ENCODE measurements around the gene DNAH7. TPM values are rescaled to one million over a fixed set of nuclear protein-coding genes. Genes with fewer than 3 reads are reported as not detected.

The DNAH7 gene
- total and polyA plus RNA-seq, 2 donors (not counting 3 experiments of a cell fraction or from before 2014, with no cell fraction given): 0.15 to 0.24 TPM

DNA sequence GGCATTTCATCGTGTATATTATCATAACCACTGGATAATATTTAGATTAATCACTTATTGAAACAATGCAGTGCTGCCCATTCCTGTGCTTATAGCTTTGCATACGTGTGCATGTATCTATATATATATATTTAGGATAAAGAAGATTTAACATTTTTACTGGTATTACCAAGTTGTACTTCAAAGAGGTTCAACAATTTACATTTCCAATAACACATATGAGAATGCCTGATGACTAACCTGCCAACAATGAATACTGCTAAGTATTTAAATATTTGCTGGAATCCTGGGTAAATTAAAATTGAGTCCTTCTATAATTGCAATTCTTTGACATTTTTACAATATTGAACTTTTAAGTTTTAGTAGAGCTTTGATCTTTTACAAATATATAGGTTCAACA lies 300.2 kb downstream of the DNAH7 start:
- ChIA-PET CTCF (no interaction called here), POLR2A (no interaction called here)
- Histone ChIP-seq H3K79me2 (ENCODE audit: control insufficient read depth, insufficient read depth, low read length) (no peaks in the 10 kb centered on the region), H3K36me3 (ENCODE audit: control insufficient read depth in 2 of 2, extremely low read depth in 1 of 2, insufficient read depth in 2 of 2, low read length in 2 of 2) (no peaks in the 10 kb centered on the region), H3K4me3 (replicated peaks in 1 of 3; ENCODE audit: insufficient read depth in 1 of 3, low read depth in 1 of 3, low read length in 3 of 3) (no peak overlapping the region), H3K4me2 (ENCODE audit: insufficient read depth, low read length) (no peak overlapping the region), H3K9me3 (replicated peaks; ENCODE audit: control insufficient read depth, insufficient read depth, low read length) (no peaks in the 10 kb centered on the region), H3K4me1 (ENCODE audit: control insufficient read depth, extremely low read depth, insufficient read depth, low read length) (no peaks in the 10 kb centered on the region), H3K9ac (replicated peaks; ENCODE audit: extremely low read depth, insufficient read depth, low read length) (no peak overlapping the region), H3K9me1 (replicated peaks; ENCODE audit: control insufficient read depth, extremely low read depth, insufficient read depth, low read length) (no peaks in the 10 kb centered on the region), H2AFZ (ENCODE audit: low read depth, low read length) (no peak overlapping the region), H3K27ac (ENCODE audit: insufficient read depth, low read depth, low read length) (no peak overlapping the region), H3K27me3 (ENCODE audit: control insufficient read depth in 2 of 2, insufficient read depth in 2 of 2, low read length in 2 of 2) (no peaks in the 10 kb centered on the region), H4K20me1 (replicated peaks; ENCODE audit: control insufficient read depth, extremely low read depth, insufficient read depth, low read length) (no peaks in the 10 kb centered on the region)
- FAIRE-seq (no peak), DNase-seq (ENCODE audit: low read depth, low spot score) (no peak)
- TF ChIP-seq GATA2 (IDR thresholded peaks at IDR 0.05; ENCODE audit: insufficient read depth, insufficient read length, low read depth, low read length) (no peak), POLR2AphosphoS5 (IDR thresholded peaks at IDR 0.05; ENCODE audit: insufficient read depth, low read depth, low read length) (no peak), JUN (IDR thresholded peaks at IDR 0.05; ENCODE audit: borderline replicate concordance, insufficient read depth, insufficient read length, low read depth) (no peak), MYC (IDR thresholded peaks at IDR 0.05; ENCODE audit: low read depth, low read length) (no peak), POLR2A (IDR thresholded peaks at IDR 0.05; ENCODE audit: low read depth, low read length) (no peak), FOS (IDR thresholded peaks at IDR 0.05; ENCODE audit: borderline replicate concordance, insufficient read depth, low read length) (no peak), EZH2 (IDR thresholded peaks at IDR 0.05; ENCODE audit: borderline replicate concordance, low read depth, low read length, severe bottlenecking) (no peak)
- TF ChIP-seq, protein P1, sequence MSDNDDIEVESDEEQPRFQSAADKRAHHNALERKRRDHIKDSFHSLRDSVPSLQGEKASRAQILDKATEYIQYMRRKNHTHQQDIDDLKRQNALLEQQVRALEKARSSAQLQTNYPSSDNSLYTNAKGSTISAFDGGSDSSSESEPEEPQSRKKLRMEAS (IDR thresholded peaks at IDR 0.05; ENCODE audit: insufficient read depth, insufficient read length): no peak
- TF ChIP-seq, protein P2, sequence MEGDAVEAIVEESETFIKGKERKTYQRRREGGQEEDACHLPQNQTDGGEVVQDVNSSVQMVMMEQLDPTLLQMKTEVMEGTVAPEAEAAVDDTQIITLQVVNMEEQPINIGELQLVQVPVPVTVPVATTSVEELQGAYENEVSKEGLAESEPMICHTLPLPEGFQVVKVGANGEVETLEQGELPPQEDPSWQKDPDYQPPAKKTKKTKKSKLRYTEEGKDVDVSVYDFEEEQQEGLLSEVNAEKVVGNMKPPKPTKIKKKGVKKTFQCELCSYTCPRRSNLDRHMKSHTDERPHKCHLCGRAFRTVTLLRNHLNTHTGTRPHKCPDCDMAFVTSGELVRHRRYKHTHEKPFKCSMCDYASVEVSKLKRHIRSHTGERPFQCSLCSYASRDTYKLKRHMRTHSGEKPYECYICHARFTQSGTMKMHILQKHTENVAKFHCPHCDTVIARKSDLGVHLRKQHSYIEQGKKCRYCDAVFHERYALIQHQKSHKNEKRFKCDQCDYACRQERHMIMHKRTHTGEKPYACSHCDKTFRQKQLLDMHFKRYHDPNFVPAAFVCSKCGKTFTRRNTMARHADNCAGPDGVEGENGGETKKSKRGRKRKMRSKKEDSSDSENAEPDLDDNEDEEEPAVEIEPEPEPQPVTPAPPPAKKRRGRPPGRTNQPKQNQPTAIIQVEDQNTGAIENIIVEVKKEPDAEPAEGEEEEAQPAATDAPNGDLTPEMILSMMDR (IDR thresholded peaks at IDR 0.05; ENCODE audit: extremely low read depth in 1 of 2, insufficient read depth in 1 of 2, low read depth in 1 of 2, low read length in 2 of 2): no peak
- no TSS peak for BruUV-seq (replicated peaks)
- intact Hi-C loops (cut with micrococcal nuclease) (no loop called here), dilution Hi-C loops (cut with MboI; ENCODE audit: extremely low pct_ligation_motif_present, low sequenced_read_pairs) (no loop called here)
